ENCODE measurements around the gene TRAK1. TPM values are rescaled to one million over a fixed set of nuclear protein-coding genes. Genes with fewer than 3 reads are reported as not detected.

TRAK1 gene
- total and polyA plus RNA-seq, 2 experiments from 2014 or later: 19.0 to 28.8 TPM

DNA sequence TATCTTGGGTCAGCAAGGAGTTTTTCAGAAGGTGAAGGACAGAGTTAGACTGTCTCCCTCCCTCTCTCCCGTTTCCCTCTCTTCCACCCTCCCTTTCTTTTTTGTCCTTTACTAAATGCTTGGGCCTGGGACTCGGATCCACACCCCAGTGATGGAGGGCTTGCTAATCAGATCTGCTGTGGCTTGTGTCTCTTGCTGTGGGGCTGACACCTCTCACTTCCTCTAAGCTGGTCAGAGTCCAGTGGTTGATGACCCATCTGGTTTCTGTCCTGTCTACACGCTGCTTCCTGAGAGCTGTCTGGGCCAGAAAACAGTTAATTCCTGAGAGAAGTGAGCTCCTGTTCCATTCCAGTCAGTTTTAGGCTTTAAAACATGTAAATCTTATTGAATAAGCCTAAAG is 849 bp downstream of the TRAK1 start:
- Histone ChIP-seq H3K4me1 (ENCODE audit: insufficient read depth) (no peaks in the 10 kb centered on the region), H3K9me2 (replicated peaks; ENCODE audit: insufficient read depth) (no peaks in the 10 kb centered on the region), H3K27me3 (no peaks in the 10 kb centered on the region), H2AFZ (no peak overlapping the region), H3K4me3 (no peak overlapping the region), H3K79me2 (peaks cover 4% of the 10 kb centered on the region), H3K9me3 (ENCODE audit: low read depth) (no peaks in the 10 kb centered on the region), H4K20me1 (ENCODE audit: insufficient read depth, poor library complexity, severe bottlenecking) (no peaks in the 10 kb centered on the region), H3K36me3 (replicated peaks; ENCODE audit: insufficient read depth, low read depth) (no peaks in the 10 kb centered on the region), H3K4me2 (peak overlapping the region; percentile 56), H3K27ac (peak overlapping the region; percentile 55)
- no peak for TF ChIP-seq EZH2 (IDR thresholded peaks at IDR 0.05; ENCODE audit: borderline replicate concordance)
- DNase-seq (ENCODE audit: low spot score): no peak
- WGBS (ENCODE audit: low lambda C conversion rate, missing lambda C conversion rate): 76% methylated on average over 3 of the region's 3 CpGs

DNA sequence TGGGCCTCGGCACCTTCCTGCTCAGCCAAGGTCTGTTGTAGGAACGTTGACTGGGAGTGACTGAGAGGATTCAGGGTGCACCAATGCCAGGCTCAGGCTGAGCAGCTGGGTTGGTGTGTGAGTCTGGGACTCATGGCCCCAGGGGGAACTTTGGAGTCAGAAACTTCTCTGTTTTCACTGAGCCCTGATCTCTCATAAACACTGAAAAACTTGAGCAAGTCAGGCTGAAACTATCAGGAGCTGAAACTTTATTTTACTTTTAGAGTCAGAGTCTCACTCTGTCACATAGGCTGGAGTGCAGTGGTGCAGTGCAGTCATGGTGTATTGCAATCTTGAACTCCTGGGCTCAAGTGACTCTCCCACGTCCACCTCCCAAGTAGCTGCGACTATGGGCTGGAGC is 3.0 kb downstream of the TRAK1 start:
- Histone ChIP-seq H3K27ac (no peak overlapping the region), H3K9me3 (ENCODE audit: low read depth) (no peaks in the 10 kb centered on the region), H3K4me3 (no peak overlapping the region), H3K36me3 (replicated peaks; ENCODE audit: insufficient read depth, low read depth) (no peaks in the 10 kb centered on the region), H3K79me2 (peaks cover 4% of the 10 kb centered on the region), H3K4me2 (no peak overlapping the region), H3K4me1 (ENCODE audit: insufficient read depth) (no peaks in the 10 kb centered on the region), H3K27me3 (no peaks in the 10 kb centered on the region), H3K9me2 (replicated peaks; ENCODE audit: insufficient read depth) (no peaks in the 10 kb centered on the region), H4K20me1 (ENCODE audit: insufficient read depth, poor library complexity, severe bottlenecking) (no peaks in the 10 kb centered on the region), H2AFZ (no peak overlapping the region)
- TF ChIP-seq EZH2phosphoT487 (IDR thresholded peaks at IDR 0.05; ENCODE audit: low read depth, severe bottlenecking, unreplicated experiment) (no peak), CTCF (IDR thresholded peaks at IDR 0.05; ENCODE audit: poor library complexity) (no peak), EZH2 (IDR thresholded peaks at IDR 0.05; ENCODE audit: borderline replicate concordance) (no peak)
- WGBS (ENCODE audit: low lambda C conversion rate, missing lambda C conversion rate): 89% methylated on average over 4 of the region's 4 CpGs
- no peak for DNase-seq (ENCODE audit: low spot score)

DNA sequence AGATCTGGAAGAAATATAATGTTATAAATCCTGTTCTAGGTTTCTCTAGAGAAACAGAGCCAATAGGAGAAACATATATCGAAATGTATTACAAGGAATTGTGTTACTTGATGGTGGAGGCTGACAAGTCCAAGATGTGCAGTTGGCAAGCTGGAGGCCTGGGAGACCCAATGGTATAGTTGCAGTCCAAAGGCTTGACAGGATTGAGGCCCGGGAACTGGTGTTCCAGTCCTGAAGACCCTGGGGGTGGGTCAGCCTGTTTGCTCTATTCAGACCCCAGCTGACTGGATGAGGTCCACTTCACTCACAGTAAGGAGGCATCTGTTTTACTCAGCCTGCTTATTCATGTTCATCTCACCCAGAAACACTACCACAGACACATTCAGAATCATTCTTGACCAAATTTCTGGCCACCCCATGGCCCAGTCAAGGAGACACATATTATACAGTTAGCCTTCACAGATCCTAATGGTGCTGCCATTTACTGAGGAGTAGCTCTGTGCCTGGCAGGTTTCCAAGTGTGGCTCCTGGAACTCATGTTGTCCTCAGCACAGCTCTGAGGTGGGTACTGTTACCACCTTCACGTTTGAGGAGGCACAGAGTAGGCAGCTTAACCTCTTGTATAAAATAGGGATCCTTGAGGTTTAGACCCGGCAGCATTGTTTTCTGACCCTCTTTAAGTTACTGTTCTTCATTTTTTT is 3.7 kb downstream of the TRAK1 start:
- no peak overlapping the region for H3K27ac ChIP-seq
- H4K20me1 ChIP-seq (ENCODE audit: insufficient read depth, poor library complexity, severe bottlenecking): no peaks in the 10 kb centered on the region
- 91% methylated on average over 4 of the region's 4 CpGs for WGBS (ENCODE audit: low lambda C conversion rate, missing lambda C conversion rate)
- H3K9me2 ChIP-seq (replicated peaks; ENCODE audit: insufficient read depth): no peaks in the 10 kb centered on the region
- H2AFZ ChIP-seq: no peak overlapping the region
- no peak for DNase-seq (ENCODE audit: low spot score)
- no peaks in the 10 kb centered on the region for H3K27me3 ChIP-seq
- H3K4me2 ChIP-seq: no peak overlapping the region
- no peaks in the 10 kb centered on the region for H3K4me1 ChIP-seq (ENCODE audit: insufficient read depth)
- H3K4me3 ChIP-seq: no peak overlapping the region
- TF ChIP-seq EZH2 (IDR thresholded peaks at IDR 0.05; ENCODE audit: borderline replicate concordance): no peak
- TF ChIP-seq EZH2phosphoT487 (IDR thresholded peaks at IDR 0.05; ENCODE audit: low read depth, severe bottlenecking, unreplicated experiment): no peak
- no peak for TF ChIP-seq CTCF (IDR thresholded peaks at IDR 0.05; ENCODE audit: poor library complexity)
- peaks cover 4% of the 10 kb centered on the region for H3K79me2 ChIP-seq
- H3K9me3 ChIP-seq (ENCODE audit: low read depth): no peaks in the 10 kb centered on the region
- H3K36me3 ChIP-seq (replicated peaks; ENCODE audit: insufficient read depth, low read depth): no peaks in the 10 kb centered on the region

DNA sequence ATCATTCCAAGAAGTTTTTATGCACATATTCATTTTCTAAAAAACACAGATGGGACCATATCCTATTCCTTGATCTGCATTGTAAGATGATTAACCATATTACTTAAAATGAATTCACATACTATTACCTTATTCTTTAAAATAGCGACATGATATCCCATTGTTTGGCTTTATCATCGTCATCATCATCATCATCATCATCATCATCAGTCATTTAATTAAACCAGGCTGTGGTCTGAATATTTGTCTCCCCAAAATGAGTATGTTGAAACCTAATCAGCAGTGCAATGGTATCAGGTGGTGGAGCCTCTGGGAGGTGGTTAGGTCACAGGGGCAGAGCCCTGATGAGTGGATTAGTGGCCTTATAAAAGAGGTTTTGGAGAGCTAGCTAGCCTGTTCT is 4.4 kb downstream of the TRAK1 start:
- Histone ChIP-seq H3K4me2 (no peak overlapping the region), H3K9me3 (ENCODE audit: low read depth) (no peaks in the 10 kb centered on the region), H3K4me3 (no peak overlapping the region), H3K36me3 (replicated peaks; ENCODE audit: insufficient read depth, low read depth) (no peaks in the 10 kb centered on the region), H3K27ac (no peak overlapping the region), H2AFZ (no peak overlapping the region), H3K79me2 (peaks cover 4% of the 10 kb centered on the region), H3K9me2 (replicated peaks; ENCODE audit: insufficient read depth) (no peaks in the 10 kb centered on the region), H3K27me3 (no peaks in the 10 kb centered on the region), H3K4me1 (ENCODE audit: insufficient read depth) (no peaks in the 10 kb centered on the region), H4K20me1 (ENCODE audit: insufficient read depth, poor library complexity, severe bottlenecking) (no peaks in the 10 kb centered on the region)
- TF ChIP-seq EZH2 (IDR thresholded peaks at IDR 0.05; ENCODE audit: borderline replicate concordance) (no peak), EZH2phosphoT487 (IDR thresholded peaks at IDR 0.05; ENCODE audit: low read depth, severe bottlenecking, unreplicated experiment) (no peak), CTCF (IDR thresholded peaks at IDR 0.05; ENCODE audit: poor library complexity) (no peak)
- no peak for DNase-seq (ENCODE audit: low spot score)
- WGBS (ENCODE audit: low lambda C conversion rate, missing lambda C conversion rate): 95% methylated on average over 2 of the region's 2 CpGs
